Stimulated activated CD4-positive, alpha-beta T cell treated with anti-CD3 and anti-CD28 coated beads, Interleukin-4, amount 100 ng/mL, for 24 hours (primary cell): ENCODE results near the gene DYNC1LI1.

ENCODE experiments used
- DNase-seq: peaks from one replicate; pipeline ENCODE4 v3.0.0-alpha.2; 2020

The DYNC1LI1 gene

GRCh38 chr3:32570421-32571191, at the start of gene DYNC1LI1:
Gene DYNC1LI1 (minus strand): TSS chr3:32570858. CDS start chr3:32570770, 88 bp downstream.
- peak; percentile 94 for DNase-seq

DNA sequence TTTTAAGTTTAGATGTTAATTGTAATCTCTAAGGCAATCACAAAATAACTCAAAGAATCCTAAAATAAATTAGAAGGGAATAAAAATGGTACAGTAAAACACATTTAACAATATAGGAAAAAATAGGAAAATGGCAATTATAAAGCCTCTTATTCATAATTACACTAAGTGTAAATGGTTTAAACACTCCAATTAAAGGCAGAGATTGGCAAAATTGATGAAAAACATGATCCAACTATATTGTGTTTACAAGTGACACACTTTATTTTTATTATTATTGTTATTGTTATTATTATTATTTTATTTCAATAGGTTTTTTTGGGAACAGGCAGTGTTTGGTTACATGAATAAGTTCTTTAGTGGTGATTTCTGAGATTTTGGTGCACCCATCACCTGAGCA, 48.7 kb upstream of the DYNC1LI1 start:
- DNase-seq: no peak

GRCh38 chr3:32616267-32616962, 45.8 kb upstream of the DYNC1LI1 start:
- no peak for DNase-seq

DNA sequence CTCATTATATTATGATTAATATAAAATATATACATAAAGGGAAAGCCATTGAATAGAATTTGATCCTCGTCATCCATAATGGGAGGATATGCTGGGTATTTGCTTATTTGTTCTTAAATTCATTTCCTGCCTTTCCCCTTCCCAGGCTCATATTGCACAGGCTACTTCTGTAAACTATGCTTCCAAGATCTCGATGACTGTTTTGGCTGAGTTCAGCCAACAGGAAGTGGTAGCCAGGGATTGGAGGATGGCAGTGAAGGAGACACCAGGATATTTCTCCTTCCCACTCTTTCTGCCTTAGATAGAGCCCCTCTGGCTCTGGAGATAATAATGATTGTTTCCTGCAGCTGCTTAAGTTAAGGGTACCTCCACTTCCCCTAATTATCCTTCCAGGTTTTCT, 44.3 kb upstream of the DYNC1LI1 start:
- no peak for DNase-seq

DNA sequence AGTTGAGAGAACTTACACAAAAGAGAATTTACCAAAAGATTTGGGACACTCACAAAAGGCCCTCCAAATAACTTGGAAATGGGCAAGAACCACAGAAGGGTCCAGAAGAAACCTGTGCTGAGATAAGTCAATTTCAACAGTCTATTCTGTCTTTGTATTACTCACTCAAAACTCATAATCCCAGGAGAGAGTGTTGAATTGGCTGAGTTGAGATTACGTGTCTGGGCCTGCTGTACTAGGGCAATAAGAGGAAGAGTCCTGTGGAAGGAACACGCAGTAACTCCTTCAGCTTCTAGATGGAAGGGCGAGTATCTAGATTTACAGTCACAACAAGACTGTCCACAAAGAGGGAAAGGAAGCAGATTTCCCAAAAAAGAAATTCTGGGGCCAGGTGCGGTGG, 42.5 kb upstream of the DYNC1LI1 start:
- DNase-seq: no peak

DNA sequence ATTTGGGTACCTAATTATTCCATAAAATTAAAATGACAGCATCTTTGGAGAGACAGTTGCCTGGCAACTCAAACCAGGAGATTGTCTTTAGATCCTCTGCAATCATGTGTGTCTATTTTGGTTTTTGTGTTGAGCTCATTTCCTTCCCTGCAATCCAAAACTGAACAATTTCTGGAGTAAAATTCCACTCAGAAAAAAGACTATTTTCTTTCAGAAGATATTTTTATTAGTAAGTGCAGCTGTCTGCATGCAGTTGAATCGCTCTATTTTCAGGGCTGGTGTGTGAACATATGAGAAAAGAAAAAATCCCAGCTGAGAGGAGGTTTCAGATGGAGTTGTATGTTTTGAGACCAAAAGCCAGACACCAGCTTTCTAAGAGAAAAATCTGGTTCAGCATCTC, 41.9 kb upstream of the DYNC1LI1 start:
- no peak for DNase-seq

GRCh38 chr3:32607522-32607921, 36.9 kb upstream of the DYNC1LI1 start:
- no peak for DNase-seq

DNA sequence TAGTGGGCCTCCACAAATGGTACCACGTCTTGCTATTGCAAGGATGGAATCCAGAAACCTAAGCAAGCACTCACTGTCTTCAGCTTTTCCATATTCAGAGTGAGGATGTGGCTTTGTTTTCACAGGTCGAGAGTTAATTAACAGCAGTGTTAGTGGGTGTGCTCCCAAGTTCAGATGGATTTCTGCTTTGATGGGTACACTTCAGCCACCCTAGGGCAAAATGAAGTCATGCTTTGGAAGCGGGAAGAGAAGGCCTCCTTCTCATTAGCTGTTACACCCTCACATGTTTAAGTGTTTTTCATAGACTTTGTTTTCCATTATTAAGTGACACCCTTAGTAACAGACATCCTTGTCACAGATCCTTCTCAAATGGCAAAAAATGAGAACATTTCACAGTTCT, 36.3 kb upstream of the DYNC1LI1 start:
- DNase-seq: no peak

GRCh38 chr3:32606277-32606676, 35.6 kb upstream of the DYNC1LI1 start:
- DNase-seq: no peak

DNA sequence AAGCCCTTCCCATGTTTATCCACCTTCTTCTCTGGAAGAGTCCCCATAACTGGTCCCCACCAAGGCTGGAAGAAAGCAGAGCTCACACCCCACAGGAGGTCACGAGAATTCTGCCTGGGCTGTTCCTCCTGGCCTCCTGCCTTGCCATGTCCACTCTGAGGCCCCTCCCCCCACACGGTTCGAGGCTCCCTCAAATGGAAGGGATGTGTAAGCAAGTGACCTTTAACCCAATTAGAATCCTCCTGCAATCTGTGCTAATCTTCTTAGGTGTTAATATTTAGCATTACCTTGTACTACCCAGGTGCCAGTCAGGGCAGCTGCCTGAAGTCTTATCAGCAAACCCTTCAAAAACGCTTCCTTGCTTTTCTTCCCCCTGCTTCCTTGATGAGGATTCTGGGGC, 32.4 kb upstream of the DYNC1LI1 start:
- DNase-seq: no peak

DNA sequence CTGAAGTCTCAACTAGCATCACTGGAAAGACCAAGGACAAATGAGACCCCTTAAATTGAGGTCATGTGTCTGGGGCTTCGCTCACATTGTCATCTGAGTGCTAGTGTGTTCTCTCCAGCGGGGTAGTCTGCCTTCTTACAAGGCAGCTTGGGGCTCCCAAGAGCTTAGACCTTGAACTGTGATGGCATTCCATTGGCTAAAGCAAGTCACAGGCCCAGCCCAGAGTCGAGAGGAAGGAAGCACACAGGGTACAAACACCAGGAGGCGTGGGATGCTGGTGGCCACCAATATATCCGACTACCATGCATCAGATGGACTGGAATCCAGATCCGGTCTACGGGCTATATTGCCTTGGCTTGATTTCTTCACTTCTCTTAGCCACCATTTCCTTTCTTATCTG, 31.5 kb upstream of the DYNC1LI1 start:
- no peak for DNase-seq

GRCh38 chr3:32601722-32602121, 31.1 kb upstream of the DYNC1LI1 start:
- no peak for DNase-seq

DNA sequence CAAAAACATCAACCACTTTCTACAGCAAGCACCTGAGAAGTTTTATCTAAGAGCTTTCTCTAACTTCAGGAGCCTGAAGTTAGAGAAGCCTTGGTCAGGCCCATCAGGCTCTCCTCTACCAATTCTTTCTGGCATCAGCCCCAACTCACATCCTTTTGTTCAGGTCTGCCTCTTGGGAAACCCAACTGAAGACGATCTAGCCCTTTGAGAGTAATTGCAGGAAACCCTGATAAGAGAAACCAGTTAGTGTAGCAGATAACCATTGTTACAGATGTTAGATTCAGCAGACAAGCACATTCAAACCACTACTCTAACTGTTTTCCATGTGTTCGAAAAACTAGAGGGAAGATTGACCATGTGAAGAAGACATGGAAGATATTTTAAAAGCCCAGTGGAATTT, 27.0 kb upstream of the DYNC1LI1 start:
- no peak for DNase-seq

DNA sequence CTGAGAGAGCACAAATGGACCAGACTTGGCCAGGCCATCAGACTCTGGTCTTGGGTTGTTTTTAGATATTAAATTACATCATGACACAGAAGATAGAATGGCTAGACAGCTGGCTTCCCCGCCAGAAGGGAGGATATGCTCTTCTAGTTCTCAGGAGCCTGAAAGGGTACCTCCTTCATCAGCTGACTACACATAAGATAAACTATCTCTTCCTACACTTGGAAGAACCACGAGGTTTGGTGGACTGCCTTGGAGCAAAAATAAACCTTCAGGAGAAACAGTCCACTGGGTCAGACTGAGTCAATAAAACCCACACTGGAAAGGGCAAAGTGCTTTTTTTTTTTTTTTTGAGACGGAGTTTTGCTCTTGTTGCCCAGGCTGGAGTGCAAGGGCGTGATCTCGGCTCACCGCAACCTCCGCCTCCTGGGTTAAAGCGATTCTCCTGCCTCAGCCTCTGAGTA, 26.3 kb upstream of the DYNC1LI1 start:
- DNase-seq: no peak

DNA sequence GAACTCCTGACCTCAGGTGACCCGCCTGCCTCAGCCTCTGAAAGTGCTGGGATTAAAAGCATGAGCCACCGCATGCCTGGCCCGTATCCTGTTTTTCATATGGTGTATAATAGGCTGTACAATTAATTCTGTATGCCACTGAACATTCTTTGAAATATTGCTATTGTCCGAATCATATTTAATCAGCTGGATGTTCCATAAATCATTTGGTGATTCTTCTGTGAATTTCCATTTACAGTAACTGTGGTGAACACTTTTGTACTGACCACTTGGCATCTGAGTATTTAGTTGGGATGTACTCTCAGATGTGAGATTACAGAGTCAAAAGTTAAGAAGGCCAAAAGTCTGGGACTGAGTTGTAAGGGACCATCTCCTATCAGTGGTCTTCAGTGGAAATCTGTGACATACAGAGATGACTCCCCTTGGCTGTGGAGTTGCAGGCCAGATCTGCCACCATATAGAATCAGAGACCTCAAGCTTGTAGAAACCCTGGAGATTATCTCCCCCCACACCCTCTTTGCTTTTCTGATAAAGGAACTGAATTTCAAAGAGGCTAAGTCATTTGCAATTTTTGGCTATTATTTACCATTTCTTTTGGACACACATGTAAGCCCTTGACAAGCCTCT, 25.7 kb upstream of the DYNC1LI1 start:
- DNase-seq: no peak

GRCh38 chr3:32595323-32595722, 24.7 kb upstream of the DYNC1LI1 start:
- no peak for DNase-seq

DNA sequence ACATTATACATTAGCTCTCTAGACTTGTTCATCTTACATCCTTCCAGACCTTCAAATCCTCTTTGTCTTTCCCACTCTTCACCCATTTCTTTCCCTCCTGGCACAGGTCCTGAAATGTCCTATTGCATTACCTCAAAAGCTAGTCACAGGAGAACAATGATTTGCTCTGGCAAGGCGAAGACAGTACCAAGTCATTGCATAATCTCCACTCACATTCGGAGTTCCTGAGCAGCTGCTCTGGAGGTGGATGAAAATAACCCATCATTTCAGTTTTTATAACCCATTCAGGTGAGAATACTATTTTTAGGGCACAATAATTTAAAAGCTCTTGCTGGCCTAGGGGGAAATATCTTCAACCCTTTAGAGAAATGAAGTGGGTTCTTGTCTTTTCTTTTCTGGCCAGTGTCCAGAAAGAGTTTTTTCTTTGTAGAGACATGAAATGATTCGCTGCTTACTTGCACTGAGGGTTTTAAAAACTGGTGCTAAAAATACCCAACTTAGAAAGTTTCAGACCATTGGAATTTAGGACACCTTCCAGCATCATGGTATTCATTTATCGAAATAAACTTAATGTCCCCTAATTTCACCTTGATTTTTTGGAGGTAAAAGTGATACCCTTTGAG, 23.4 kb upstream of the DYNC1LI1 start:
- no peak for DNase-seq

DNA sequence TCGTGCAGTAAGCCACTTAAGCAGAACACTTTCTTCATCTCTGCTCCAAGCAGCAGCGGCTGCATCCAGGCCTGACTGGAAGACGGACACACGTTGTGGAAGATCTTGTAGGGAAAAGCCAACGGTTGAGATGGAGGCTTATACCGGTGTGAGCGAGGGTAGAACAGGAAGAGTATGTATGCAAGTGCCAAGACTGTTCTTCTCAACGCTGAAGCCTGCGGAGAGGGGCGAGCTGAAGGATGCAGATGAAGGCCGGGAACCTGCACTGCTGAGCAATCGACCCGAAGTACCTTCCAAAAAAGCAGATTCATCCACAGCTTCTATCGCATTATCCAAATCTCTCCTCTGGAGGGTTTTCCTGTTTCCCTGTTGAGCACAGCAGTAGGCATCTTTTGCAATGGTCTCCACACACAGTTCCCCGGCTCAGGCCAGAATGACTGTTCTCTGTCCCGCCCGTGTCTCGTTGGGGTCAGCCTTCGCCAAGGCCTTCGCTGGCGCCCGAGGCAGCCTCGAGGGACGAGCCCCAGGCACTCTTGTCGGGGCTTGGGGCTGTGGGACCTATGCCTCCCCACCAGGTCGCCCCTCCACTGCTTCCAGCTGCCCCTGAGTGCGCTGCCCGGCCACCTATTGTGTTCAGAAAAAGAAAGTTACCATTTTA, 22.2 kb upstream of the DYNC1LI1 start:
- no peak for DNase-seq

DNA sequence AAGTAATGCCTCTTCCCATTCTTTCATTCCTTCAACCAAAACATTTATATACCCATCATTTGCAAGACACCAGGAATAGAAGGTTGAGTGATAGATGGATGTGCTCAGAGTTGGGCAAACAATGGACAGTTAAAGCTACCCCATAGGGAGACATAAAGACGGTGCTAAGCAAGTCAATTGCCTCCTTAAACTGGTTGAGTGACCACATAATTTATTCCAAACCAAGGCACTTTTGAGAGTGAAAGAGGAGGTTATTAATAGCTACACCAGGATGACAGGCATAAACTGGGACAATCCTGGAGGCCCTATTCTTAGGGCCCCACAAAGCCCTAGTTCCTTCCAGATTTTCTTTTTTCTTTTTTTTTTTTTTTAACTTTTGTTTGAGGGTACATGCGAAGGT, 21.4 kb upstream of the DYNC1LI1 start:
- no peak for DNase-seq

GRCh38 chr3:32591186-32591585, 20.5 kb upstream of the DYNC1LI1 start:
- DNase-seq: no peak

DNA sequence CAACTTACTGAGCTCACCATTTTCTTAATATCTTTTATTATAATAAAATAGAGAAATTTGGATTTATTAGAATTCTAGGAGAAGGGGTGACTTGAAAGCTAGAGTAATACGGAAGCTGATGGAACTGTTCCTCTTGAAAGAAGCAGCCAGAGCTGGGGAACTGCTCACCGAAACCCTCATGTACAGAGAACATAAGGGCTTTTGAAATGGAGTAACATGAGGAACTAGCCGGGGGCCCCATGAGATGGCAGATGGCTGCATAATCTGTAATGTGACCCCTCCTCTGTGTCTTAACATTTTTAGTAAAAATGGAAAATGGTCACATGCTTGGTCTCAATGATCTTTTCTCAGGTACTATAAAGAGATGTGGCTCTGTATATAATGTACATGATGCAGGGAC, 15.7 kb upstream of the DYNC1LI1 start:
- DNase-seq: no peak

DNA sequence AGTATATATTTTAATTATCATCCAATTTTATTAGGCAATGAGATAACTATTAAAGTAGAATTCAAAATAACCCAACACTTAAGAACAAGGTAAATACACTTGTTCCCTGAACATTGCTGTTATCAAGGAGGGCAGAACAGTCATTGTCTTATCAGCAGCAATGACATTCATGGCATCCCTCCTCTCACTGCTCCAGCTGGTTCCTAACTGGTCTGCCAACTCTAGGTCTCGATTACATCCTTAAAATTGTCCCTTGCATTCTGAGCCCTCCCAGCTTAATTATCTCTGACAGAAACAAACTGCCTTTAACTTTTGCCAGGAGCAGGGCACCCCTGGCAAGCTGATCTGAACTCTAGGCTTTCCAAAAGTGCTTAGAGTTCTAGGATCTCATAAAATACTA, 14.0 kb upstream of the DYNC1LI1 start:
- no peak for DNase-seq

- no peak for DNase-seq
Observed at GRCh38 chr3:32583708-32584107, 13.1 kb upstream of the DYNC1LI1 start.
